IPS DF 4.7 (cell line): ENCODE results near the gene MRPS33.
"Not testable (repeated sequence)": the region's sequence is repeated elsewhere in the genome, so short reads cannot be mapped to it uniquely, and the experiment has no call there.

Source experiments
- DNase-seq: peaks from one replicate; pipeline ENCODE4 v3.0.0-alpha.2; 2013; ENCODE audit warnings: low spot score; ENCODE audit errors: extremely low read depth

The MRPS33 gene

GRCh38 chr7:141012044-141012685 lies 2.6 kb downstream of the MRPS33 start:
- no peak for DNase-seq

DNA sequence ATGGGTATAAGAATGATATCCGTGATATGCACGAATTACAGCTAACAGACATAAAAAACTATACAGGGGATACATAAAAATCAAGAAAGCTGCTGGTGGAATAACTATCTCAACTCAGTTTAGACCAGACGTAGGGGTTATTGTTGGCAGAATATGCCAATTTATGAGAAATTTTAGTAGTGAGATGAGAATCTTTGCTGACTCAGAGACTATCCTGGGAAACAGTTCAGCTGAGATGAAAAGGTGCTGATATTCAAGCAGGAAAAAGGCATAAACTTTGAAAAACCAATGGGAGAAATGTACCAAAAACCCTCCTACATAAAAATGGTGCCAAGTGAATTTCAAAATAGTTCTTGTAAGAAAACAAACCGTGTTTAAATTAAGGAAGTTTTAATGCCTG lies 3.3 kb downstream of the MRPS33 start:
- no peak for DNase-seq

- no peak for DNase-seq
These were observed 11.3 kb downstream of the MRPS33 start for GRCh38 chr7:141003172-141004065.

- DNase-seq = no peak
These were observed 13.2 kb downstream of the MRPS33 start for GRCh38 chr7:141001546-141001945.

- DNase-seq = no peak
These were observed 13.6 kb downstream of the MRPS33 start for GRCh38 chr7:141001122-141001521.

GRCh38 chr7:140998715-140999114 lies 16.0 kb downstream of the MRPS33 start:
- DNase-seq = no peak

GRCh38 chr7:140992422-140992821 lies 22.3 kb downstream of the MRPS33 start:
- DNase-seq = no peak

DNA sequence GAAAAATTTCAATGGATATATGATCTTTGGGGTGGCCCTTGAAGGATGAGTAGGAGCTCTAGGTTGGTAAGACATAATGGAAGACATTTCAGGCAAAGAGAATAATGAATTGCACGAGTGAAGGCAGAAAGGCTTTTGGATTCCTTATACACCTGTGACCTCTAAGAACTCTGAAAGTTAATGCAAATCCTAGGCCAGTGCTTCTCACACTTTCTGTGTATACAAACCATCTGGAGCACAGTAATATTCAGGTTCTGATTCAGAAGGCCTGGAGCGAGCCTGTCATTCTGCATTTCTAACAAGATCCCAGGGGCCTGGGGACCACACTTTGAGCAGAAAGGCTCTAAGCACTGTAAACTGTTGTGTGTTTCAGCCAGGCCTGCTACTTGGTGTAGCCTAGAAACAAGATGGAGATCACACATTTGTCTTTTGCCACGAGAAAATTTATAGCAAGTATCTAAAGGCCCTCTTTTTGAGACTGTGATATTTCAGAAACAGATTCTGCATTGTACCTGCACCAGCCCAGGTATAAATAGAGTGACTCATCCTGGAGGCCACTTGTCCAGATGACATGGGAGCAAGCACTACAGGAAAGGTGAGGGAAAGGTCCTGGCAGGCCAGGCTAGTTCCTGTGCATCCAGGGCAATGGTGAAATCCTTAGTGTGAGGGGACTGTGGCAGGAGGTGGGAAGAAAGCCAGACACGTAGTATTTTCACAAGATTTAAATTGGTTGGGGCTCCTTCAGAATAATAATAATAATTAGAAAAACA lies 24.4 kb downstream of the MRPS33 start:
- no peak for DNase-seq

- no peak for DNase-seq
These were observed 25.7 kb downstream of the MRPS33 start for GRCh38 chr7:140989068-140989467.

- DNase-seq = no peak
These were observed 30.9 kb downstream of the MRPS33 start for GRCh38 chr7:140983802-140984201.

DNA sequence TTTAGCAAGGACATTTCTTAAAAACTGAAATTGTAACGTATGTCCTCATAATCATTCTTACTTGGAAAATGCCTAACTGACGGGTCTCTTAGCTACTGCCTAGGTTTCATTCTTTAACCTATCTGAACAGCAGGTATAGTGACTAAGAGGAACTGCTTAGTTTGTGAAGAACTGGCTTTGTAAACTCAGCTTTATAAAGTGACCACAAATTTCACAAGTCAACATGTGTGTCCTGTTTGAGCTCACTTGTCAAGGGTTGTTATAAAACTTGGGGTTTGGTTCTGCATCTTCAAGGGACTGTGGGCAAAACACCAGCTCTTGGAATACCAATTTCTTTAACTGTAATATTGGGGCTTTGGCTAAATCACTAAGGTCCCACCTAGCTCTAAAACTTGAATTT lies 32.2 kb downstream of the MRPS33 start:
- no peak for DNase-seq

- no peak for DNase-seq
These were observed 32.8 kb downstream of the MRPS33 start for GRCh38 chr7:140981951-140982350.

GRCh38 chr7:140977741-140978140 lies 37.0 kb downstream of the MRPS33 start:
- DNase-seq = no peak

- no peak for DNase-seq
These were observed 41.6 kb downstream of the MRPS33 start for GRCh38 chr7:140972876-140973829.

GRCh38 chr7:140972344-140972743 lies 42.4 kb downstream of the MRPS33 start:
- DNase-seq = no peak

DNA sequence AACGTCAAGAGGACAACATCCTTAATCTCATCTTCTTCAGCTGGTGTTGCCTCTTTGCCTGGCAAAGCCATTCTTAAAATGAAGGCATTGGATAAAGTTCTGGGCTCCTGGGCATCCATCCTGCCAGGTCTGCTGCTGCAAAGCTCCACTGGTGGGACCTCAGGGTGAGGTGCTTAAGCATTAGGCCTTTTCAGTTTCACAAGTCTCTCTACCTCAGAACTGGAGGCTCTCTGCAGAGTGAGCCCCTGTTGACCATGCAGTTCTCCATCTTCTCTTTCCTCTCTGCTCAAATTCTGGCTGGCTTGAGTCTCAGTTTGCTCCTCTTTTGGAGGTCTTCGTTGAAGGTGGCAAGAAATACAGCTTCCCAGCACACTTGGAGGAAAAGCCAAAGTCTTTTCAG lies 47.3 kb downstream of the MRPS33 start:
- DNase-seq = no peak

GRCh38 chr7:140966561-140967233 lies 48.1 kb downstream of the MRPS33 start:
- no peak for DNase-seq

DNA sequence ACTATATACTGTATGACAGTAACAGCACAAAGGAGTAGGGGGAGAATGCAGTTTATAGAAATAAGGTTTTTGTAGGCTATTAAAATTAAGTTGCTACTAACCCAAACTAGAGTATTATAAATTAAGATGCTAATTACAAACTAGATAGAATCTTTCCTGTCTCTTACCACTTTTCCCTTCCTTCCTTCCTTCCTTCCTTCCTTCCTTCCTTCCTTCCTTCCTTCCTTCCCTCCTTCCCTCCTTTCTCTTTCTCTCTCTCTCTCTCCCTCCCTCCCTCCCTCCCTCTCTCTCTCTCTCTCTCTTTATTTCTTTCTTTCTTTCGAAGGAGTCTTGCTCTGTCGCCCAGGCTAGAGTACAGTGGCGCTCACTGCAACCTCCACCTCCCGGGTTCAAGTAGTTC lies 53.6 kb downstream of the MRPS33 start:
- DNase-seq = no peak

DNA sequence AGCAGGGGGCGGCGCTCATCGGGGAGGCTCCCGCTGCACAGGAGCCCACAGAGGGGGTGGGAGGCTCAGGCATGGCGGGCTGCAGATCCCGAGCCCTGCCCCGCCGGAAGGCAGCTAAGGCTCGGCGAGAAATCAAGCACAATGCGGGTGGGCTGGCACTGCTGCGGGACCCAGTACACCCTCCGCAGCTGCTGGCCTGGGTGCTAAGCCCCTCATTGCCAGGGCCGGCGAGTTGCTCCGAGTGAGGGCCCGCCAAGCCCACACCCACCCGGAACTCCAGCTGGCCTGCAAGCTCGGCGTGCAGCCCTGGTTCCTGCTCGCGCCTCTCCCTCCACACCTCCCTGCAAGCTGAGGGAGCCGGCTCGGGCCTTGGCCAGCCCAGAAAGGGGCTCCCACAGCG lies 57.8 kb downstream of the MRPS33 start:
- DNase-seq = not testable (repeated sequence)
